ENCODE measurements around the gene EPHB1.

EPHB1 gene

DNA sequence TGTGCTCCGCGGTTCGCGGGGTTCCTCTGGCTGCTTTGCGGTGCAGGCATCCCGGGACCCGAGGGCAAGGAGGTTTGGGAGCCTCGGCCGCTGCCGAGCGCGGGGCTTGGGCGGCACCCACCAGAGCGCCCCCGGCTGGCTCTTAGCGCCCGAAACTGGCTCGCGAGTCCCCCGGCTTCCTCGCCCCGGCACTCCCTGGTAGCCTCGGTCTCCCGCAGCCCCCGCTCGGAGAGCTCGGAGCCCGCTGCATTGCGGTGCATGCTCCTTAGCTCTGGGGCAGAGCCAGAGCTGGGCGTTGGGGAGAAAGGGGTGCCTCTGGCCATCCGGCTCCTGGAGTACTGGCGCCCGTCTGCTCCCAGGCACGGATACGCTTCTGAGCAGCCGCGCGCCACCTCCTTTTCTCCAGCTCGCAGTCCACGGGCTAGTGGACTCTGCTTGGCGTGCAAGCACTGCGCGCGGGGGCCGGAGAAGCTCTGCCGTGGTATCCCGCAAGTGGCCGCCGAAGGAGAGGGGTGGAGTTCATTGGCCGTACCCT is 753 bp downstream of the EPHB1 start:
- H4K8ac ChIP-seq (ENCODE audit: low read depth, low read length) = no peak overlapping the region
- H2BK15ac ChIP-seq (ENCODE audit: low read length) = peak overlapping the region; percentile 73
- H3K23ac ChIP-seq (ENCODE audit: low read depth, low read length, poor library complexity) = peak overlapping the region; percentile 82
- peak overlapping the region; percentile 42 for H3K14ac ChIP-seq (ENCODE audit: low read length)
- no peak overlapping the region for H2BK12ac ChIP-seq (ENCODE audit: low read length)
- H3K4me2 ChIP-seq (ENCODE audit: insufficient read depth, low read length, poor library complexity, severe bottlenecking) = peak overlapping the region; percentile 97
- WGBS, 2 donors (ENCODE audit: extremely low coverage in 2 of 2, insufficient read length in 2 of 2, insufficient replicate concordance in 1 of 2) = no CpG with 5 or more reads among the region's 50 CpGs
- peak overlapping the region; percentile 95 for H3K18ac ChIP-seq (ENCODE audit: low read length)
- peaks cover 0 to 48% (median 0%) of the 10 kb centered on the region in 3 experiments for H3K27me3 ChIP-seq (ENCODE audit: control insufficient read depth in 3 of 3, insufficient read depth in 3 of 3, low read depth in 1 of 3, low read length in 3 of 3)
- H2AFZ ChIP-seq (ENCODE audit: low read length) = peak overlapping the region; percentile 85
- H3K36me3 ChIP-seq (replicated peaks in 1 of 2; ENCODE audit: control insufficient read depth in 2 of 2, insufficient read depth in 2 of 2, low read length in 2 of 2) = no peaks in the 10 kb centered on the region
- peak overlapping the region; percentile 45 to 90 for H3K4me3 ChIP-seq (ENCODE audit: low read length in 2 of 2)
- no peaks in the 10 kb centered on the region for H3K9me3 ChIP-seq (replicated peaks in 1 of 2; ENCODE audit: control insufficient read depth in 2 of 2, insufficient read depth in 1 of 2, low read depth in 1 of 2, low read length in 2 of 2)
- H2AK5ac ChIP-seq (ENCODE audit: low read depth, low read length) = no peak overlapping the region
- no peak overlapping the region for H4K91ac ChIP-seq (ENCODE audit: low read depth, low read length, poor library complexity)
- H2BK120ac ChIP-seq (ENCODE audit: low read depth, low read length) = no peak overlapping the region
- no peak overlapping the region for H3K27ac ChIP-seq (replicated peaks; ENCODE audit: low read length)
- peak overlapping the region; percentile 93 for H3K9ac ChIP-seq (ENCODE audit: low read depth, low read length, poor library complexity)
- no peak overlapping the region for H3K4ac ChIP-seq (ENCODE audit: low read length)
- DNase-seq (ENCODE audit: low spot score) = peak; percentile 40
- H3K4me1 ChIP-seq (ENCODE audit: control insufficient read depth in 2 of 2, insufficient read depth in 1 of 2, low read depth in 1 of 2, low read length in 2 of 2) = peaks cover 3 to 13% of the 10 kb centered on the region in 2 donors
- peaks cover 2% of the 10 kb centered on the region for H3K79me1 ChIP-seq (ENCODE audit: low read depth, low read length)
- H2BK5ac ChIP-seq (ENCODE audit: low read length) = peak overlapping the region; percentile 7

GRCh38 chr3:134796281-134797056 is 1.4 kb downstream of the EPHB1 start:
- Histone ChIP-seq H3K4me3 (ENCODE audit: low read length in 2 of 2) (peak overlapping the region; percentile 45 to 90), H3K9me3 (replicated peaks in 1 of 2; ENCODE audit: control insufficient read depth in 2 of 2, insufficient read depth in 1 of 2, low read depth in 1 of 2, low read length in 2 of 2) (no peaks in the 10 kb centered on the region), H2BK120ac (ENCODE audit: low read depth, low read length) (no peak overlapping the region), H4K91ac (ENCODE audit: low read depth, low read length, poor library complexity) (no peak overlapping the region), H3K27me3 (ENCODE audit: control insufficient read depth in 3 of 3, insufficient read depth in 3 of 3, low read depth in 1 of 3, low read length in 3 of 3) (peaks cover 0 to 48% (median 0%) of the 10 kb centered on the region in 3 experiments), H3K14ac (ENCODE audit: low read length) (no peak overlapping the region), H3K18ac (ENCODE audit: low read length) (peak overlapping the region; percentile 95), H4K8ac (ENCODE audit: low read depth, low read length) (no peak overlapping the region), H3K4me1 (ENCODE audit: control insufficient read depth in 2 of 2, insufficient read depth in 1 of 2, low read depth in 1 of 2, low read length in 2 of 2) (peaks cover 3 to 13% of the 10 kb centered on the region in 2 donors), H2BK15ac (ENCODE audit: low read length) (peak overlapping the region; percentile 70), H2BK12ac (ENCODE audit: low read length) (no peak overlapping the region), H3K4ac (ENCODE audit: low read length) (no peak overlapping the region), H3K36me3 (replicated peaks in 1 of 2; ENCODE audit: control insufficient read depth in 2 of 2, insufficient read depth in 2 of 2, low read length in 2 of 2) (no peaks in the 10 kb centered on the region), H3K27ac (replicated peaks; ENCODE audit: low read length) (no peak overlapping the region), H2BK5ac (ENCODE audit: low read length) (peak overlapping the region; percentile 10), H3K23ac (ENCODE audit: low read depth, low read length, poor library complexity) (no peak overlapping the region), H3K79me1 (ENCODE audit: low read depth, low read length) (peaks cover 2% of the 10 kb centered on the region), H2AFZ (ENCODE audit: low read length) (peak overlapping the region; percentile 85), H2AK5ac (ENCODE audit: low read depth, low read length) (no peak overlapping the region), H3K9ac (ENCODE audit: low read depth, low read length, poor library complexity) (peak overlapping the region; percentile 93), H3K4me2 (ENCODE audit: insufficient read depth, low read length, poor library complexity, severe bottlenecking) (peak overlapping the region; percentile 97)
- peak; percentile 53 for DNase-seq (ENCODE audit: low spot score)
- WGBS, 2 donors (ENCODE audit: extremely low coverage in 2 of 2, insufficient read length in 2 of 2, insufficient replicate concordance in 1 of 2) = no CpG with 5 or more reads among the region's 61 CpGs

DNA sequence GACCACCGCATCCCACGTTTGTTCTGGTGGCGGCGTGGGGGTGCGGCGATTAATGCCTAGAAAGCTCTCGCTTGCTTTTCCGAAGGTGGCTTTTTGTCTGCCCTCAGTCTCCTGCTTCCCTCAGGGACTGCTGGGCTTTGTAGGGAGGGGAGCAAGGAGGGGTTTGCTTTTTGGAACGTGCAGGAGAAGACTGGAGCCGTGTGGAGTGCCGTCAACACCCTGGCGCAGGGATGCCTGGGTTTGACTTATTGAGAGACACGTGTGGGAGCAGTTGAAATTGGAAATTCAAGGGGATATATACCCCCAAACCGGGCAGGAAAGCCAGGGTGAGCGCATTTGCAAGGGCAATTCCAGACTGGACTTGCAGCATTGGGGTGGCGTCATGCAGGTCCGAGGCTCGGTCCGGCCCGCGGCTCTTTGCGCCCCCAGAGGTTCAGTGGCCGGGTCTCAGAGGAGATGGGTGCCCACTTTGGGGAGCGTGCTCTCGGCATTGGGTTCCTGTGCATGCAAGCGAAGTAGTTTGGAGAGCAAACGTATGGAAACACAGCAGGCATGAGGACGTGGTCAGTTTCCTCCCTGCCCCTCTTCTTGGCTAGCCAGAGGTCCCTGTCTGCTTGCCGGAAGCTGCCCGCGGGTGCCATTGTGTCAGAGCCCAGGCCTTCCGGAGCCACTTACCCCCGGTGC is 2.1 kb downstream of the EPHB1 start:
- DNase-seq (ENCODE audit: low spot score) = no peak
- WGBS, 2 donors (ENCODE audit: extremely low coverage in 2 of 2, insufficient read length in 2 of 2, insufficient replicate concordance in 1 of 2) = no CpG with 5 or more reads among the region's 33 CpGs
- H3K27me3 ChIP-seq (ENCODE audit: control insufficient read depth in 3 of 3, insufficient read depth in 3 of 3, low read depth in 1 of 3, low read length in 3 of 3) = peaks cover 0 to 45% (median 0%) of the 10 kb centered on the region in 3 experiments

More for the DNA sequence above, 2.1 kb downstream of the EPHB1 start:
- H3K36me3 ChIP-seq (replicated peaks in 1 of 2; ENCODE audit: control insufficient read depth in 2 of 2, insufficient read depth in 2 of 2, low read length in 2 of 2) = no peaks in the 10 kb centered on the region
- peak overlapping the region; percentile 70 for H2BK15ac ChIP-seq (ENCODE audit: low read length)
- no peak overlapping the region for H3K27ac ChIP-seq (replicated peaks; ENCODE audit: low read length)
- no peak overlapping the region for H3K9ac ChIP-seq (ENCODE audit: low read depth, low read length, poor library complexity)
- peaks cover 3 to 13% of the 10 kb centered on the region in 2 donors for H3K4me1 ChIP-seq (ENCODE audit: control insufficient read depth in 2 of 2, insufficient read depth in 1 of 2, low read depth in 1 of 2, low read length in 2 of 2)
- no peak overlapping the region for H2BK120ac ChIP-seq (ENCODE audit: low read depth, low read length)
- no peak overlapping the region for H2AK5ac ChIP-seq (ENCODE audit: low read depth, low read length)
- no peak overlapping the region for H2BK12ac ChIP-seq (ENCODE audit: low read length)
- H3K4ac ChIP-seq (ENCODE audit: low read length) = no peak overlapping the region
- no peaks in the 10 kb centered on the region for H3K9me3 ChIP-seq (replicated peaks in 1 of 2; ENCODE audit: control insufficient read depth in 2 of 2, insufficient read depth in 1 of 2, low read depth in 1 of 2, low read length in 2 of 2)
- peak overlapping the region; percentile 80 for H3K18ac ChIP-seq (ENCODE audit: low read length)
- peak overlapping the region; percentile 45 to 90 for H3K4me3 ChIP-seq (ENCODE audit: low read length in 2 of 2)
- H4K91ac ChIP-seq (ENCODE audit: low read depth, low read length, poor library complexity) = no peak overlapping the region
- no peak overlapping the region for H4K8ac ChIP-seq (ENCODE audit: low read depth, low read length)
- H2BK5ac ChIP-seq (ENCODE audit: low read length) = peak overlapping the region; percentile 10
- H3K4me2 ChIP-seq (ENCODE audit: insufficient read depth, low read length, poor library complexity, severe bottlenecking) = peak overlapping the region; percentile 97
- H3K79me1 ChIP-seq (ENCODE audit: low read depth, low read length) = peaks cover 2% of the 10 kb centered on the region
- no peak overlapping the region for H3K23ac ChIP-seq (ENCODE audit: low read depth, low read length, poor library complexity)
- peak overlapping the region; percentile 85 for H2AFZ ChIP-seq (ENCODE audit: low read length)
- no peak overlapping the region for H3K14ac ChIP-seq (ENCODE audit: low read length)
